ENCODE data around the gene TP53I11.

The TP53I11 gene

GRCh38 chr11:44959064-44959463 is 8.4 kb upstream of the TP53I11 start:
- no peak for DNase-seq (ENCODE audit: low read depth)
- H3K4me3 ChIP-seq (ENCODE audit: low read depth, low read length): no peak overlapping the region
- TF ChIP-seq MYC (IDR thresholded peaks at IDR 0.05; ENCODE audit: low read depth, low read length) (no peak), MAX (IDR thresholded peaks at IDR 0.05; ENCODE audit: low read depth, low read length) (no peak)

- no peak for TF ChIP-seq POLR2A (IDR thresholded peaks at IDR 0.05; ENCODE audit: extremely low read depth, insufficient read length)
- no peak for TF ChIP-seq CTCF (IDR thresholded peaks at IDR 0.05; ENCODE audit: low read depth, low read length)
- no peak for TF ChIP-seq MAX (IDR thresholded peaks at IDR 0.05; ENCODE audit: low read depth, low read length)
- TF ChIP-seq MYC (IDR thresholded peaks at IDR 0.05; ENCODE audit: low read depth, low read length): no peak
- no peak overlapping the region for H3K4me3 ChIP-seq (ENCODE audit: low read depth, low read length)
- DNase-seq (ENCODE audit: low read depth): no peak
These were observed 7.3 kb upstream of the TP53I11 start for GRCh38 chr11:44957776-44958564.

GRCh38 chr11:44957040-44957515 is 6.4 kb upstream of the TP53I11 start:
- peak; percentile 78 for DNase-seq (ENCODE audit: low read depth)
- TF ChIP-seq POLR2A (IDR thresholded peaks at IDR 0.05; ENCODE audit: extremely low read depth, insufficient read length) (no peak), CTCF (IDR thresholded peaks at IDR 0.05; ENCODE audit: low read depth, low read length) (no peak), MYC (IDR thresholded peaks at IDR 0.05; ENCODE audit: low read depth, low read length) (no peak), MAX (IDR thresholded peaks at IDR 0.05; ENCODE audit: low read depth, low read length) (no peak)
- H3K4me3 ChIP-seq (ENCODE audit: low read depth, low read length): no peak overlapping the region

GRCh38 chr11:44955015-44955738 is 4.5 kb upstream of the TP53I11 start:
- TF ChIP-seq MYC (IDR thresholded peaks at IDR 0.05; ENCODE audit: low read depth, low read length) (no peak), MAX (IDR thresholded peaks at IDR 0.05; ENCODE audit: low read depth, low read length) (no peak), CTCF (IDR thresholded peaks at IDR 0.05; ENCODE audit: low read depth, low read length) (no peak)
- no peak overlapping the region for H3K4me3 ChIP-seq (ENCODE audit: low read depth, low read length)
- DNase-seq (ENCODE audit: low read depth): peak; percentile 97

GRCh38 chr11:44954051-44954906 is 3.6 kb upstream of the TP53I11 start:
- TF ChIP-seq CTCF (IDR thresholded peaks at IDR 0.05; ENCODE audit: low read depth, low read length) (no peak), MAX (IDR thresholded peaks at IDR 0.05; ENCODE audit: low read depth, low read length) (no peak), POLR2A (IDR thresholded peaks at IDR 0.05; ENCODE audit: extremely low read depth, insufficient read length) (no peak), MYC (IDR thresholded peaks at IDR 0.05; ENCODE audit: low read depth, low read length) (no peak)
- no peak overlapping the region for H3K4me3 ChIP-seq (ENCODE audit: low read depth, low read length)
- no peak for DNase-seq (ENCODE audit: low read depth)

Measured in NB4 (cell line).